GM18873 (cell line): Measurements from ENCODE around the gene UBE2E3.

Source experiments
- ATAC-seq: cut with Tn5 transposase; IDR thresholded peaks from one replicate; pipeline ENCODE4 v1.9.1; 2021; ENCODE audit warnings: mild to moderate bottlenecking, moderate library complexity, moderate number of reproducible peaks; ENCODE audit not compliant: unreplicated experiment, low FRiP score

The UBE2E3 gene

GRCh38 chr2:180975585-180975984, 4.8 kb upstream of the UBE2E3 start:
- no peak for ATAC-seq

GRCh38 chr2:180978903-180979748, 1.3 kb upstream of the UBE2E3 start:
- no peak for ATAC-seq

GRCh38 chr2:180979749-180980105, 678 bp upstream of the UBE2E3 start:
- ATAC-seq, result no peak

GRCh38 chr2:180980943-180981911, 822 bp downstream of the UBE2E3 start:
- no peak for ATAC-seq

GRCh38 chr2:180983468-180984242, 3.2 kb downstream of the UBE2E3 start:
- ATAC-seq, result peak; percentile 58

- no peak for ATAC-seq
Observed at GRCh38 chr2:180985771-180986395, 5.5 kb downstream of the UBE2E3 start.

- ATAC-seq, result no peak
Observed at GRCh38 chr2:180987146-180987545, 6.7 kb downstream of the UBE2E3 start.

- no peak for ATAC-seq
Observed at GRCh38 chr2:180990337-180990736, 9.9 kb downstream of the UBE2E3 start.

- no peak for ATAC-seq
Observed at GRCh38 chr2:180990794-180991193, 10.4 kb downstream of the UBE2E3 start.

GRCh38 chr2:180991361-180991760, 11.0 kb downstream of the UBE2E3 start:
- no peak for ATAC-seq

- peak; percentile 56 for ATAC-seq
Observed at GRCh38 chr2:180991820-180992219, 11.4 kb downstream of the UBE2E3 start.

GRCh38 chr2:180992994-180993393, 12.6 kb downstream of the UBE2E3 start:
- no peak for ATAC-seq

GRCh38 chr2:180999274-180999964, 19.0 kb downstream of the UBE2E3 start:
- no peak for ATAC-seq

- ATAC-seq, result no peak
Observed at GRCh38 chr2:181004647-181005325, 24.4 kb downstream of the UBE2E3 start.

- no peak for ATAC-seq
Observed at GRCh38 chr2:181005326-181005655, 24.9 kb downstream of the UBE2E3 start.

- ATAC-seq, result no peak
Observed at GRCh38 chr2:181005809-181006208, 25.4 kb downstream of the UBE2E3 start.

GRCh38 chr2:181007086-181007837, 26.9 kb downstream of the UBE2E3 start:
- ATAC-seq, result no peak

- ATAC-seq, result no peak
Observed at GRCh38 chr2:181008407-181008806, 28.0 kb downstream of the UBE2E3 start.
